Stimulated activated CD4-positive, alpha-beta T cell treated with anti-CD3 and anti-CD28 coated beads, Interleukin-4, amount 100 ng/mL, for 4 hours (primary cell): ENCODE measurements around the gene HEYL.
"Not testable (repeated sequence)": the region's sequence is repeated elsewhere in the genome, so short reads cannot be mapped to it uniquely, and the experiment has no call there.

Source experiments
- DNase-seq, 2 experiments: peaks; one replicate each; pipeline ENCODE4 v3.0.0-alpha.2; 2020

HEYL gene

GRCh38 chr1:39635871-39636210, 3.6 kb downstream of the HEYL start:
- no peak for DNase-seq

DNA sequence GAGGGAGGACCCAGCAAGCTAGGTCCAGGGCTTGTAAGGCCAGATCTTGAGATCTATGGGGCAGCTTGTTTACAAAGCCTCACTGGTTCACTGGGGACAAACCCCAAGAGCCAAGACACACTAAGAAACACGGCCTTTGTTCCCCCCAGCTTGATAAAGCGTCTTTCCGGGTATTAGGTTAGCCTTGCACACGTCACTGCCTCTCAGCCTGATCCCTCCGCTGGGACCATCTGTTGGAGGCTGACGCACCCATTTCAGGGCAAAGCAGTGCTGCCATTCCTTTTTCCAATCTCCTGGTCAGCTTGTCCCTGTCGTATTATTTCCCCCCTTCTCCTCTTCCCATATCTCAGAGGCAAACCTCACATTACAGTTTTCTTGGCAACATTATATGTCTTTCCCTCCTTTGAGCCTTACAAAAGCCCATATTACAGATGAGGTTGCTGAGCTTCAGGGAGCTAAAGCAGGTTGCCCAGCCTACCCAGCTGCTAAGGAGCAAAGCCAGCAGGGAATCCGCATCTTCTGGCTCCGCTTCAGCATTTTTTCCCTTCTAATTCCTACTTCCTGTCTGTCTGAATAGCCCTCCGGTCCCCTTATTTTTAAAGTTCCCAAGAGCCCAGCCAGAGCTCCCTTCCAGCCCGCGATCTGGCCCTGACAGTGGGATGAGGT, 4.1 kb downstream of the HEYL start:
- DNase-seq = no peak

DNA sequence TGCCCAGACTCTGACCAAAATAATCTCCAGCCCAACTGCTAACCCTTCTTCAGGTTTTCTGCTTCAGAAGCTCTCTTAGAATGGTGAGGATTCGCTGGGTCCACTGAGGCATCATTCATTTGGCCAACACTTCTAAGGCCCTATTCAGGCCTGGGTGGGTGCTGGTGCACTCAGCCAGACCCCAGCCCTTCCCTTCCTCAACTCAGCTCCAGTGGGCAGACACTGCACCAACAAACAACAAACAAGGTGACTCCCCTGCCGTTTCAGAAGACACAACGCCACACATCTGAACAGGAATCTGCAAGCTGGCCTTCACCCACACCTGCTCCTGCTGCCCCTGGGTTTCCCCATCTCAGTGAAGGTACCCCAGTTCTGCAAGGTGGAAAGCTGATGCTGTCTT, 6.0 kb downstream of the HEYL start:
- no peak for DNase-seq

DNA sequence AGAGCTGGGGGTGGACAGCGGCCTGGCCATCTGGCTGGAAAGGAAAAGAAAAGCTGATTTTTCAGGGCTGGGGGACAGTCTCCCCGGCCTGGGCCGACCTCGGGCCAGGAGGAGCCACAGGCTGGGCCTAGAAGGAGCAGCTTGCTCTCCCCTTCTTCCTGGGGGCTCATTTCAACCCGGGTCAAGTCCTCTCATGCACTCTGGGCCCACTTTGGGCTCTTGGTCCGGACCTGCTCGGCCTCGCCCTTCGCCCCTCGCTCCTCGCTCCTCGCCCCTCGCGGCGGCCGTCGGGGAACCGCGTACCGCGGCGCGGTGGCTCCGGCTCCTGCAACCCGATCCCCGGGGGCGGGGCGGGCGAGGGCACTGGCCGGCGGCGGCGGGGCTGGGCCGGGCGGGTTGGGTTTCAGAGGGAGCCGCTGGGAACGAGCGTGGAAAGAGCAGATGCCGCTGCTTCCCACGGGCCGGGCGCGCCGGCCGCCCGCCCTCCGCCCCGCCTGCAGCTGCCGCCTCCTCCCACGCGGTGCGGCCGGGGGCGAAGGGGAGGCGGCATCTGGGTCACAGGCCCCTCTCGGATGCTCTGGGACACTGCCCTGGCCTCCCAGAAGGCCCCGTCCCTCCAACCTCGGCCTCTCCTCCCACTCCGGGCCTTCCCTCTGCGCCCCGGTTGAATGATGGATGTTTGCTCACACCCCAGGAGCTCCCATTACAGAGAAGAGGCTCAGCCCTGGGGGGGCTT, 6.6 kb downstream of the HEYL start:
- no peak for DNase-seq

DNA sequence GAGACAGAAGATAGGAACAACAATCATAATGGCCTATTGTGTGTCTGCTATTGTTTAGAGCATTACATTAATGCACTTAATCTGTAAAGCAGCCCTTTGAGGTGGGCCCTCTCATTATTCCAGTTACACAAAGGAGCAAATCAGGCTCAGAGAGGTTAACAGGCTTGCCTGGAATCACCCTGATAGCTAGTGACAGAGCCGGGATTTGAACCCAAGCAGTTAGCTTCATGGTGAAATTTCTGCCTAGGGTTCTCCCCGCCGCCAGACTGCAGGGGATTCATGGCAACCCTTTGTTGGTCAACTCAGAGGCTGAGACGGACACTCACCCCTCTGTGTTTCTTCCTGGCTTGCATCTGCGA, 7.1 kb downstream of the HEYL start:
- DNase-seq = no peak

DNA sequence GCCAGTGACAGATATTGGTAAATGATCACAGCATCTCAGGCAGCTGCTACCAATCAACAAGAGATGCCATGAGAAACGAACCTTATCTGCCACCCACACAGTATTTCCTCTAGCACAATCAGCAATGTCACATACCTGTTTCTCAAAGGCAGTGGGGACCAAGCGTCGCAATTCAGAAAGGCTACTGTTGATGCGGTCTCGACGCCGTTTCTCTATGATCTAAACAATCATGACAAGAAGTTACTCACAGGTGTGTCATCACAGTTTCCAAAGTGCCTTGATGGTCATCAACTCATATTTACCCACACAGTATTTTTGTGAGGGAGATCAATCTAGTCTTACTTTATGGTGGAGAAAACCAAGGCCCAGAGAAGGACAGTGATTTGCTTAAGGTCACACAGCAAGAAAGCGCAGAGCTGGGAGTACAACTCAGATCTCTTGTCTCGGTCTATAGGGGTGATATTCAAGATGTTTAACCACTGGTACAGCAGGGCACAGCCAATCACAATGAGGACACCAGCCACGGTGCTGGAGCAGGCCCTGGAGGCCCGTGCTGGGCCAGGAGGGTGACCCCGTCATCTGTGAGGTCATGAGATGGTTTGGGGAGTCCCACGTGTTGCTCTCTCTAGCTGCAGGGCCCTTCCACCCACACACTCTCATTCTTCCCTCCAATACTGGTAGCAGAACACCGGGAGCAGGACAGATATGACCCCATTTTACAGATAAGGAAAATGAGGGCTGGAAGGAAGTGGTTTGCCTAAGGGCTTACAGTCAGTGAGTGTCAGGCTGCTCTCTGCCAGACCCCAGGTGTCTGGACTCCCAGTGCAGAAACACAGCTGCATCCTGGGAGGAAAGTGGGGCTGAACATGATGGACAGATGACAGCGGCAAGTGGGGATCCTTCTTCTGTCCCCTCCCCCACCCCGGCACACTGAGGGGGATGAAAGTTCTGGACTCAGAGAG, 7.8 kb downstream of the HEYL start:
- DNase-seq = no peak

DNA sequence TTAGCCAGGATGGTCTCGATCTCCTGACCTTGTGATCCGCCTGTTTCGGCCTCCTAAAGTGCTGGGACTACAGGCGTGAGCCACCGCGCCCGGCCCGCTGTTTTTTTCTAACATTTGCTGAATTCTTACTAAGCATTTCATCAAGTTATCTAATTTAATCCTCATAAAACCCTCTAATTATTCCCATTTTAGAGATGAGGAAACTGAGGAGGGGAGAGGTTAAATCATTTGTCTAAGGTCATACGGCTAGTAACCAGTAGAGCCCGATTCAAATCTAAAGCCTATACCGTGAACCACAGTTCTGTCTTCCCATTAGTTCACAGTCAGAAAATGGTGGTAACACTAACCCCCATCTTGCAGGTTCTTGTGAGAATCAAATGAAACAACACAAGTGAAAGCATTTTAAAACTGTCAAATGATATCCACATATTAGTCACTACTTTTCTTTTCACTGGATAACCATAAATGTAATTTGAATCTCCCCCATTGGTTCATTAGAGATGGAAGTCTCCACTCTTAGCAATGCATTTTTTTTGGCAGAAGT, 10.6 kb downstream of the HEYL start:
- no peak for DNase-seq

DNA sequence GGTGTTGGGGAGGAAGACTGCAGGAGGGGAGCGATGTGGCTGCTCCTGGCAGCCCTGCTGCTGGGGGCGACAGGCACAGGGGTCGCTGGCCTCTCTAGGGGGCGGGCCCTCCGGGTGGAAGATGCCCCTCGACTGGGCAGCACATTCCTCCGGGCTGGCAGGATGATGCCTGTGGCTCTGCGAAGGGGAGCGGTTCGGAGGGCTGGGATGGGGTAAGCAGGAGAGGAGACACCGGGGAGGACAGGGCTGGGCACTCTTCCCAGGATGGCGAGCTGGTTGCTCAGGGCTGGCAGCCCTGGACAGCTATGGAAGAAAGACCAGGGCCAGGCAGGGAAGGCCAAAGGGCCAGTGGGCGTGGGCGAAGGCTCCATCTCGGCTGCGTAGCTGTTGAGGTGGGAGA, 12.8 kb downstream of the HEYL start:
- DNase-seq = no peak

- DNase-seq = no peak
Measured at GRCh38 chr1:39625462-39626273, 13.8 kb downstream of the HEYL start.

- DNase-seq = no peak
Measured at GRCh38 chr1:39625009-39625408, 14.4 kb downstream of the HEYL start.

- DNase-seq = no peak
Measured at GRCh38 chr1:39623053-39623452, 16.4 kb downstream of the HEYL start.

DNA sequence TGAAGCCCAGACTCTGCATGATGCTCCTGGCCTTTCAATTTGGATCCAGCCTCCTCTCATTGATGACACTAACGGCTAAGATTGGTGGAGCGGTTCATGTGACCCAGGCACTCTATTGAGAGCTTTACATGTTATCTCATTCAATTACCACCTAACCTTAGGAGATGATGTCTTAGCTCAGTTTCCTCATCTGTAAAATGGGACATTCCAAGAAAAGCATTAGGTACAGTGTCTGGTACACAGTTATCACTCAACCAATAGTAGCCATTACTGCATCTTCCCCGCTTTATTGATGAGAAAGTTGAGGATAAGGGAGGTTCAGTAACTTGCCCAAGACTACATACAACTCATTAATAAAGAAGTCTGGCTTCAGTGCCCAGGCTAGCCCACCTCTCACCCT, 17.0 kb downstream of the HEYL start:
- no peak for DNase-seq

- no peak for DNase-seq
Measured at GRCh38 chr1:39620659-39621165, 18.7 kb downstream of the HEYL start.

DNA sequence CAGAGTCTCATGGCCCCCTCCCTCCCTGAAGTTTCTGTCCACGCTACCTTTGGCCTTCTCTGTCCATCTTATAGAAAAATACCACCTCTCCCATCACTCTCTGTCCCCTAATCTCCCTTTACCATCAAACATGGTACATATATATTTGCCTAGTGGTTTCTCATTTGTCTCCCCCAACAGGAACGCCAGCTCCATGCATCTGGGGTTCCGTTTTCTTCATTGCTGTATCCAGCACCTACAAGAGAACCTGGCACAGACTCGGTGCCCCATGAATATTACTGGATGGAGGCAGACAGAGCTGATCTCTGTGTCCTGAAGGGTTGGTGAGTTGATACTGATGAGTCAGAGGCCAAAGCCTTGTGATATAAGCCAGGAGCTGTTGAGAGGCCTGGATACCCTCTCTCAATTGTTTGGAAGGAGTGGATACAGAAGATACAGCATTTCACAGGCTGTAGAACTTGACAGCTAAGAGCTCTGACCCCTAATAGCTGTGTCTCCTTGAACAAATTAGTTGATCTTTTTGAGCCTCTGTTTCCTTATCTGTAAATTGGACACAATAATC, 21.9 kb downstream of the HEYL start:
- DNase-seq = no peak

DNA sequence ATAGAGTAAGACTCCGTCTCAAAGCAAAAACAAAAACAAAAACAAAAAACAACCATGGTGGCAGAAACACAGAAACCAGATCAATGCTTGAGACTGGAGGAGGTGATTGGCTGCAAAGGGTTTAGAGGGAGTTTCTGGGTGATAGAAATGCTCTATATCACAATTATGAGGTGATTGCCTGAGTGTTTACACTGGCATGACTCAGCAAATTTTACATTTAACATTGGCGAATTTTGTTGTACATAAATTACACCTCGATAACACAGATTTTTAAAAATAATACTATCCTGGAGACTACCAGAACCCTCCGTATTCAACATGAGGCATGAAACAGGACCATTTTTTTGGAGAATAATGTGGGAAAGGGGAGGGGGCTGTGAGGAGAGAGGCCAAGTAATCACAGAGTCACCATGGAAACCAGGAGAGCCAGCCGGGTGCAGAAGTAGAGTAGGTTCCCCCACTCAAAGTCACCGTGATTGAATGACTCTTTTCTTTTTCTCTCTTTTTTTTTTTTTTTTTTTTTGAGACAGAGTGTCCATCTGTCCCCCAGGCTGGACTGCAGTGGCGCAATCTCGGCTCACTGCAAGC, 24.3 kb downstream of the HEYL start:
- no peak for DNase-seq

DNA sequence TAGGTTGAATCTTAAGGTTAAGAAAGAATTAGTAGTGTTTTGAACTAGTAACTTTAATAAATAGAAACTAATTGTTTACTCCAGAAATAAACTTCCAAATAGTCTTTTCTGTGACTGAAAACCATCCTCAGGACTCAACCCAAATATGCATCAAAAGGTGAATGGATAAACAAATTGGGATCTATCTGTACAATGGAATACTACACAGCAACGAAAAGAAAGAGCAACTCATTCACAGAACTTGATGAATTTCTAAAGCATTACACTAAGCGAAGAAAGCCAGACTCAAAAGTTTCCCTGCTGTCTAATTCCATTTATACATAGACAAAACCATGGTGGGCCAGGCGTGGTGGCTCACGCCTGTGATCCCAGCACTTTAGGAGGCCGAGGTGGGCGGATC, 25.0 kb downstream of the HEYL start:
- no peak for DNase-seq

GRCh38 chr1:39613250-39613649, 26.2 kb downstream of the HEYL start:
- no peak for DNase-seq

DNA sequence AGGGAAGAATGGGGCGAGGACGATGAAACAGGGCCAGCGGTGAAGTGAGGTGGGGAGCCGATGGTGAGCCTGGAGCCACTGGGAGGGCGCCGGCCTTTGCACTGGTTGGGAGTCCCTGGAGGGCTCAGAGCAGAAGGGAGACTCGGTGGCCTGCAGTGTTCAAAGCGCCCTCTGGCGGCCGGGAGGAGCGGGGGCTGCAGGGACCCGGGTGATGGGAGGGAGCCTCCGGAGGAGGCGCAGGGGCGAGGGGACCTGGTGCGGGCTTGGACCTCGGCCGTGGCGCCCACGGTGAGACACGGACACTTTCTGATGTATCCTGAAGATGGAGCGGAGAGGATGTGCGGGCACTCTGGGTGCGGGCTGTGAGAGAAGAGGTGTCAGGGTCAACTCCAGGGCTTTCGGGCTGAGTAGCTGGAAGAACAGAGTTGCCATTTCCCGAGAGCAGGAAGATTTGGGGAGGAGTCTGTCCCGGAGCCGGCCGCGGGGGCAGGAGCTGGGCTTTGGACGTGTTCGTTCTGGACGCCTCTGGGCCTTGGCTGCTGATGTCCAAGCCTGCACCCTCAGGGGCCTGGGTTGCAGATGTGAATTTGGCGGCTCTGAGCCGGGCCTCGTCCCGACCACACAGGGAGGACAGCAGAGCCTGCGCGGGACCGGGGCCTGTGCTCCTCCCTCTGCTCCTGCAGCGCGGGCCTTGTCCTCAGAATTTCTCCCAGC, 29.7 kb downstream of the HEYL start:
- DNase-seq = peak; percentile 70 to 79

DNA sequence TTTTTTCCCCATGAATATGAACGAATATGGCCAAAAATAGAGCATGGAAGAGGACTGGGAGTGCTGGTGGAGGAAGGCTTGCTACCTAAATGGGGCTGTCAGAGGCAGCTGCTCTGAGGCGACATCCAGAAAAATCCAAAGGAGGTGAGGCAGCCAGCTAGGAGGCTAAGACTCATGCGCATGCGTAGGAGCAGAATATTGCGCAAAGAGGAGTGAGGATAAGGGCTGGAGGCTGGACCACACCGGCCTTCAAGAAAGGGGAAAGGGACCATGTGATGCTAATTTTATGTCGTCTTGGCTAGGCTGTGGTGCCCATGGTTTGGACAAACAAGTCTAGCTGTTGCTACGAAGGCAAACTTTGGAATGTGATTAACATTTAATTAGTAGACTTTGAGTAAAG, 30.5 kb downstream of the HEYL start:
- no peak for DNase-seq

DNA sequence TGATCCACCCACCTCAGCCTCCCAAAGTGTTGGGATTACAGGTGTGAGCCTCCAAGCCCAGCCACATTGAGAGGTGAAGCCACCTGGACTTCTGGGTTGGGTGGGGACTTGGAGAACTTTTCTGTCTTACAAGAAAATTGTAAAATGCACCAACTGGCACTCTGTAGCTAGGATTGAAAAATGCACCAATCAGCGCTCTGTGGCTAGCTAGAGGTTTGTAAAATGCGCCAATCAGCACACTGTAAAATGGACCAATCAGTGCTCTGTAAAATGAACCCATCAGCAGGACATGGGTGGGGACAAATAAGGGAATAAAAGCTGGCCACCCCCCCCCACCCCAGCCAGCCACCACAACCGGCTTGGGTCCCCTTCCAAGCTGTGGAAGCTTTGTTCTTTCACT, 35.8 kb downstream of the HEYL start:
- not testable (repeated sequence) for DNase-seq

DNA sequence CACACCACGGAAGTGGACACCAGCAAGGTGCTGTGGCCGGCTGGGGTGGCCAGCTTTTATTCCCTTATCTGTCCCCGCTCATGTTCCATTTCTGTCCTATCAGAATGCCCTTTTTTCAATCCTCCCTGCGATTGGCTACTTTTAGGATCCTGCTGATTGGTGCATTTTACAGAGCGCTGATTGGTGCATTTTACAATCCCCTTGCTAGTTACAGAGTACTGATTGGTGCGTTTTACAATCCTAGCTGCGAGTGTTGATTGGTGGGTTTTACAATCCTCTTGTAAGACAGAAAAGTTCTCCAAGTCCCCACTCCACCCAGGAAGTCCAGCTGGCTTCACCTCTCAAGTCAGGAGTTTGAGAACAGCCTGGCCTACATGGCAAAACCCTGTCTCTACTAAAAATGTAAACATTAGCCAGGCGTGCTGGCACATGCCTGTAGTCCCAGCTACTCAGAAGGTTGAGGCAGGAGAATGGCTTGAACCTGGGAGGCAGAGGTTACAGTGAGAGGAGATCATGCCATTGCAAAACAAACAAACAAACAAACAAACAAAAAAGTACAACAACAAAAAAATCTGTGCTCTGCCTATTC, 37.7 kb downstream of the HEYL start:
- DNase-seq = not testable (repeated sequence)
